Activated effector memory CD4-positive, alpha-beta T cell treated with anti-CD3 and anti-CD28 coated beads, Interleukin-2, amount 50 U/mL, for 16 hours (primary cell): Measurements from ENCODE around the gene DUSP7.
A peak's percentile ranks its signal among the peaks of the same experiment; 100 is the strongest.

Experiments used
- DNase-seq: peaks from one replicate; pipeline ENCODE4 v3.0.0-alpha.2; 2020

DUSP7 gene

GRCh38 chr3:52004906-52005395, 51.4 kb downstream of the DUSP7 start:
- DNase-seq = no peak

- DNase-seq = no peak
These were observed 52.1 kb downstream of the DUSP7 start for GRCh38 chr3:52004163-52004787.

- DNase-seq = no peak
These were observed 53.6 kb downstream of the DUSP7 start for GRCh38 chr3:52002748-52003147.

- DNase-seq = peak; percentile 93
These were observed 54.9 kb downstream of the DUSP7 start for GRCh38 chr3:52001443-52001974.

- no peak for DNase-seq
These were observed 56.5 kb downstream of the DUSP7 start for GRCh38 chr3:51999846-52000245.
